ENCODE data around the gene WWC2.

GRCh38 chr4:183264614-183265013 is 165.6 kb downstream of the WWC2 start:
- TF ChIP-seq, protein P1, sequence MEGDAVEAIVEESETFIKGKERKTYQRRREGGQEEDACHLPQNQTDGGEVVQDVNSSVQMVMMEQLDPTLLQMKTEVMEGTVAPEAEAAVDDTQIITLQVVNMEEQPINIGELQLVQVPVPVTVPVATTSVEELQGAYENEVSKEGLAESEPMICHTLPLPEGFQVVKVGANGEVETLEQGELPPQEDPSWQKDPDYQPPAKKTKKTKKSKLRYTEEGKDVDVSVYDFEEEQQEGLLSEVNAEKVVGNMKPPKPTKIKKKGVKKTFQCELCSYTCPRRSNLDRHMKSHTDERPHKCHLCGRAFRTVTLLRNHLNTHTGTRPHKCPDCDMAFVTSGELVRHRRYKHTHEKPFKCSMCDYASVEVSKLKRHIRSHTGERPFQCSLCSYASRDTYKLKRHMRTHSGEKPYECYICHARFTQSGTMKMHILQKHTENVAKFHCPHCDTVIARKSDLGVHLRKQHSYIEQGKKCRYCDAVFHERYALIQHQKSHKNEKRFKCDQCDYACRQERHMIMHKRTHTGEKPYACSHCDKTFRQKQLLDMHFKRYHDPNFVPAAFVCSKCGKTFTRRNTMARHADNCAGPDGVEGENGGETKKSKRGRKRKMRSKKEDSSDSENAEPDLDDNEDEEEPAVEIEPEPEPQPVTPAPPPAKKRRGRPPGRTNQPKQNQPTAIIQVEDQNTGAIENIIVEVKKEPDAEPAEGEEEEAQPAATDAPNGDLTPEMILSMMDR (IDR thresholded peaks at IDR 0.05 in 4 of 5, conservative IDR thresholded peaks at IDR 0.05 in 1 of 5): no peak
- TF ChIP-seq POLR2A (IDR thresholded peaks at IDR 0.05): no peak

All from gastrocnemius medialis (tissue), 4 donors.